ENCODE results near the gene GPR162. TPM values are rescaled to one million over a fixed set of nuclear protein-coding genes. Genes with fewer than 3 reads are reported as not detected.

Gene GPR162
- total RNA-seq, 1 donor from 2014 or later: 0.20 TPM

- no peak for DNase-seq (ENCODE audit: low read depth in 2 of 2)
Measured at GRCh38 chr12:6822426-6823135, 960 bp downstream of the GPR162 start.

GRCh38 chr12:6823182-6824084 lies 1.8 kb downstream of the GPR162 start:
- no peak for DNase-seq (ENCODE audit: low read depth in 2 of 2)

- no peak for DNase-seq (ENCODE audit: low read depth in 2 of 2)
Measured at GRCh38 chr12:6824085-6824775, 2.6 kb downstream of the GPR162 start.

GRCh38 chr12:6824901-6825381 lies 3.3 kb downstream of the GPR162 start:
- DNase-seq (ENCODE audit: low read depth in 2 of 2): peak in 1 of 2 donors; percentile 80

- DNase-seq (ENCODE audit: low read depth in 2 of 2): peak; percentile 86 to 92
Measured at GRCh38 chr12:6825398-6826124, 3.9 kb downstream of the GPR162 start.

- no peak for DNase-seq (ENCODE audit: low read depth in 2 of 2)
Measured at GRCh38 chr12:6826125-6826733, 4.6 kb downstream of the GPR162 start.

- no peak for DNase-seq (ENCODE audit: low read depth in 2 of 2)
Measured at GRCh38 chr12:6826734-6827436, 5.3 kb downstream of the GPR162 start.

GRCh38 chr12:6827437-6827911 lies 5.9 kb downstream of the GPR162 start:
- peak; percentile 43 to 80 for DNase-seq (ENCODE audit: low read depth in 2 of 2)

- DNase-seq (ENCODE audit: low read depth in 2 of 2): peak; percentile 39 to 47
Measured at GRCh38 chr12:6827982-6828780, 6.6 kb downstream of the GPR162 start, which contains the start of gene P3H3. Gene P3H3, plus strand, starts transcription at chr12:6828407. Its CDS starts 34 bp downstream, at chr12:6828441.

GRCh38 chr12:6828781-6829535 lies 7.3 kb downstream of the GPR162 start:
- peak; percentile 58 to 66 for DNase-seq (ENCODE audit: low read depth in 2 of 2)

GRCh38 chr12:6829536-6830220 lies 8.1 kb downstream of the GPR162 start:
- no peak for DNase-seq (ENCODE audit: low read depth in 2 of 2)

- DNase-seq (ENCODE audit: low read depth in 2 of 2): no peak
Measured at GRCh38 chr12:6830286-6830890, 8.8 kb downstream of the GPR162 start.

- no peak for DNase-seq (ENCODE audit: low read depth in 2 of 2)
Measured at GRCh38 chr12:6830999-6831398, 9.4 kb downstream of the GPR162 start.

GRCh38 chr12:6831450-6831995 lies 9.9 kb downstream of the GPR162 start:
- DNase-seq (ENCODE audit: low read depth in 2 of 2): no peak

GRCh38 chr12:6832125-6832524 lies 10.5 kb downstream of the GPR162 start:
- peak in 1 of 2 donors; percentile 31 for DNase-seq (ENCODE audit: low read depth in 2 of 2)

GRCh38 chr12:6833189-6833890 lies 11.7 kb downstream of the GPR162 start:
- DNase-seq (ENCODE audit: low read depth in 2 of 2): no peak
